Measurements from ENCODE around the gene SMG6.

- no peak for TF ChIP-seq POLR2A (IDR thresholded peaks at IDR 0.05)
- TF ChIP-seq CTCF (IDR thresholded peaks at IDR 0.05): no peak
Observed at GRCh38 chr17:2048805-2049204, 254.8 kb downstream of the SMG6 start.

Data from heart left ventricle (tissue), 13 donors.